ENCODE results near the gene CYYR1. TPM values are rescaled to one million over a fixed set of nuclear protein-coding genes. Genes with fewer than 3 reads are reported as not detected.

Gene CYYR1
- total RNA-seq, 1 donor from 2014 or later: 3.7 TPM

DNA sequence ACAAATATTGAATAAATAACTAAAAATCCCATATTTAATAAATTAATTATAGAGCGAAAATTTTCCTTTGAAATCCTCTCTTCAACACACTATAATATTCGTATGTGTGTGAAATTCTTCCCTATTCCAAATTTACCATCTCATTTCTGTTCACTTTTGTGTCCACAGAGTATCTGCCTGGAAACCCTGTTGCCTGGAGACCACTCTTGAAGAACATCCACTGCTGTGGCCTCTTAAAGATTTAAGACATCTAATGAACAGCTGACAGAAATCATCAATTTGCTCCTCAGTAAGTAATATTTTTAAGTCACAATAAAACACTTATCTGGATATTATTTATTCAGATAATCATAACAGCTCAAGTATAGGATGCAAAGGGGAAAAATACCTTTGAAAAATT, 69.7 kb downstream of the CYYR1 start:
- TF ChIP-seq, protein P1, sequence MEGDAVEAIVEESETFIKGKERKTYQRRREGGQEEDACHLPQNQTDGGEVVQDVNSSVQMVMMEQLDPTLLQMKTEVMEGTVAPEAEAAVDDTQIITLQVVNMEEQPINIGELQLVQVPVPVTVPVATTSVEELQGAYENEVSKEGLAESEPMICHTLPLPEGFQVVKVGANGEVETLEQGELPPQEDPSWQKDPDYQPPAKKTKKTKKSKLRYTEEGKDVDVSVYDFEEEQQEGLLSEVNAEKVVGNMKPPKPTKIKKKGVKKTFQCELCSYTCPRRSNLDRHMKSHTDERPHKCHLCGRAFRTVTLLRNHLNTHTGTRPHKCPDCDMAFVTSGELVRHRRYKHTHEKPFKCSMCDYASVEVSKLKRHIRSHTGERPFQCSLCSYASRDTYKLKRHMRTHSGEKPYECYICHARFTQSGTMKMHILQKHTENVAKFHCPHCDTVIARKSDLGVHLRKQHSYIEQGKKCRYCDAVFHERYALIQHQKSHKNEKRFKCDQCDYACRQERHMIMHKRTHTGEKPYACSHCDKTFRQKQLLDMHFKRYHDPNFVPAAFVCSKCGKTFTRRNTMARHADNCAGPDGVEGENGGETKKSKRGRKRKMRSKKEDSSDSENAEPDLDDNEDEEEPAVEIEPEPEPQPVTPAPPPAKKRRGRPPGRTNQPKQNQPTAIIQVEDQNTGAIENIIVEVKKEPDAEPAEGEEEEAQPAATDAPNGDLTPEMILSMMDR (conservative IDR thresholded peaks at IDR 0.05; ENCODE audit: low read depth, low read length): no peak
- H3K4me3 ChIP-seq (ENCODE audit: low read depth, low read length): no peak overlapping the region
- no peak for DNase-seq (ENCODE audit: low read depth)

DNA sequence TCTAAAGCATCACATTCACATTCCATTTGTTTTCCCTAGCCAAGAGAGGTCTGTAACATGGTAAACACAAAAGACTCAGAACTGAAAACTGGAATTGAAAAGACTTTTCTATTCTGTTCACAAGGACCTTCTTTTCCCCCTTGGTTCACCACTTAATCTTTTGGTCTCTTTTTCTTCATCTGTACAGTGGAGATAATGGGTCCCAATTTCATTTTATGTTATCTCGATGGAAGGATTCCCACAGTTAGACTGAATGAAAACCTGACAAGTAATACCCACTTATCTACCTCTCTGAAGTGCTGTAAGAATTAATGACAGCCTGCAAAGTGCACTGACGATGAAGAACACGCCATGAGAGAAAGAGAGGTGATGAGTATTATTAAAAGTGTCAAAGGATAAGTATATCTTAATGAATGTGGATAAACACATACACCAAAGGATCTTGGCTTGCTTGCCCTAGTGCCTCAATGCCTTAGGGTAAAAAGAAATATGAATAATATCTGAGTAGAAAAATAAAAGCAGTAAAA, 71.5 kb downstream of the CYYR1 start:
- TF ChIP-seq, protein P1 (conservative IDR thresholded peaks at IDR 0.05; ENCODE audit: low read depth, low read length): no peak
- H3K4me3 ChIP-seq (ENCODE audit: low read depth, low read length): no peak overlapping the region
- no peak for DNase-seq (ENCODE audit: low read depth)

DNA sequence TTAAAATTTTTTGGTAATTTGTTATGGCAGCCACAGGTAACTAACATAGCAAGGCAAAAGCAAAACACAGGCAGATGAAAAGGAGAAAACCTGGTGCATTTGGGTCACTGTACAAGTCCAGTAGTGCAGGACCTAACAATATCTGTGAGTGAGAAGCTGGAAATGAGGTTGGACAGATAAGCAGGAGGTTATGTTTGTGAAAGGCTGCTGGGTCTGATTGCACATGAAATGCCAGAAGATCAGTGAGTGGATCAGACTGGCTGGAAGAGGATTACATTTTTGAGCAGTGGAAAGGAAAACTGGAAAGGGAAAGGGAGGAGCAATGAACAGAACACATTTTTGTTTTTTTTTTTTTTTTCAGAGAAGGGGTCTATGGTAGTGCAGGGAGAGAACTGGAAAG, 73.6 kb downstream of the CYYR1 start:
- TF ChIP-seq, protein P1 (conservative IDR thresholded peaks at IDR 0.05; ENCODE audit: low read depth, low read length): no peak
- no peak overlapping the region for H3K4me3 ChIP-seq (ENCODE audit: low read depth, low read length)
- no peak for DNase-seq (ENCODE audit: low read depth)

DNA sequence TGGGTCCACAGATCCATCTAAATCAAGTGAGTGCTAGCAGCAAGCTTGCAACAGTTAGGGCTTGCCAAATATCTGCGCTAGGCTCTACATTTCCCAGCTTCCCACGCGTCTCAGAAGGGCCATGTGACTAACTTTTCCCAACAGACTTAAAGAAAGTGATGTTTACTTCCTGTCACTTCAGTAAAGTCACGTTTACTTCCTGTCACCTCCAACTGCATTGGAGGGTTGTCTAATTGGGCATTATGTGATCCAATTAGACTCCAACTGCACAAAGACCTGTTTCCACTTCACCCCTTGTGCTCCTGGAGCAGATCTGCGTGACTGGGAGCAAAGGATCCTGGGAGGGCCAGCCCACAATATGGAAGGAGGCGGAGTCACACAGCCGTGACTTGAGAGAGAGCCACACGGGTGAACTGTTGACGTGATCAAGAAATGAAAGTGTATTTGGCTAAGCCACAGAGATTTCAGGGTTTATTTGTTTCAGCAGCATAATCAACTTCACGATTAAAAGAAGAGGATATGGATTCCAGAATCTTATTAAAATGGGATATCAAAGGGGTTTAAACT, 77.7 kb downstream of the CYYR1 start:
- TF ChIP-seq, protein P1 (conservative IDR thresholded peaks at IDR 0.05; ENCODE audit: low read depth, low read length): no peak
- no peak overlapping the region for H3K4me3 ChIP-seq (ENCODE audit: low read depth, low read length)
- no peak for DNase-seq (ENCODE audit: low read depth)

DNA sequence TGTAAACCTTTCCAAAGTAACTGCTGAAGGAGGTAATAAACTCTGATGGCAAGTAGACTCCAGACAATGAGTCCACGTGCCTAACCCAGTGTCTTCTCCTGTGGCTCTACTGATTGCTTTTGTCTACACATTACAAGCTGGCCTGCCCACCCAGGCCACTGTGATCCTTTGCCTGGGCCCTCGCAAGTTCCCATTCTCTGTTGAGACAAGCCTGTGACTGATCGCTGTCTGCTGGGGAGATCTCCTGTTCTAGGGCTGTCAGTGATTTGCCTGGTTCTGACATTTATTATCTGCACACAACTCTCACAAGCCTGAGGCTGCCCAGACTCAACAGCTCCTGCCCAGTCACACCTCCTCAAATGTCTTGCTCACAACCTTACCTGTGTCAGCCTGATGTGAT, 81.4 kb downstream of the CYYR1 start:
- no peak overlapping the region for H3K4me3 ChIP-seq (ENCODE audit: low read depth, low read length)
- DNase-seq (ENCODE audit: low read depth): no peak
- TF ChIP-seq, protein P1 (conservative IDR thresholded peaks at IDR 0.05; ENCODE audit: low read depth, low read length): no peak

DNA sequence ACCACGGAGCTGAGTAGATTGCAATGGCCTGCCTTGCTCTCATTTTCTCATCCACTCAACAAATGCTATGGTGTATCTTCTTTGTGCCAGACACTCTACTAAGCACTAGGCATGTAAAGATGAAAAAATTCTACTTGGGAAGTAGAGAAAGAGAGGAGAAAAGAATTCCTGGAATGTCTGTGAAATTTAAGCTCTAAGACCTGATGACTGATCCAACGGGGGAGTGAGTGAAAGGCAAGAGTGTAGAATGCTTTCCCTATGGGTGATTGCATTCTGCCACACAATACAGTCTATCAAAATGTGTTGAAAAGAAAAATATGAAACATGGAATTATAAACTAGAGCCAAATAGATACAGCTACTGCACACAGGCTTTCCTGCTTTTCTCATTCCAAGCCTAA, 82.3 kb downstream of the CYYR1 start:
- DNase-seq (ENCODE audit: low read depth): no peak
- TF ChIP-seq, protein P1 (conservative IDR thresholded peaks at IDR 0.05; ENCODE audit: low read depth, low read length): no peak
- no peak overlapping the region for H3K4me3 ChIP-seq (ENCODE audit: low read depth, low read length)

DNA sequence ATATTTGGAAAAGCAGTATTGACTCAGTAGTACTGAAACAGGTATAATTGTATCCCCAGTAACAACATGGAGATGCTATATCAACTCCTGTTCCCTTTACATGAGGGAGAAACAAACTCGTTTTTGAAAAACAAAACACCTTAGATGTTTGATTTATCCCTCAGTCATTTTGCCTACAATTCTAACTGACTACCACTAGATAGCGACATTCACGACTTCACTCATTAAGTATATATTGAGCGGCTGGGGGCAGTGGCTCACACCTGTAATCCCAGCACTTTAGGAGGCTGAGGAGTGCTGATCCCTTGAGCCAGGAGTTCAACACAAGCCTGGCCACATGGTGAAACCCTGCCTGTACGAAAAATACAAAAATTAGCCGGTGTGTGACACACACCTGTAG, 83.3 kb downstream of the CYYR1 start:
- TF ChIP-seq, protein P1 (conservative IDR thresholded peaks at IDR 0.05; ENCODE audit: low read depth, low read length): peak; percentile 6
- H3K4me3 ChIP-seq (ENCODE audit: low read depth, low read length): no peak overlapping the region
- DNase-seq (ENCODE audit: low read depth): no peak

All from epithelial cell of proximal tubule (primary cell).